HEK293T (cell line): ENCODE measurements around the gene PIK3R5.

ENCODE experiments used
- ARNT ChIP-seq: fragments of 450-650 bp; IDR thresholded peaks from 2 replicates; pipeline ENCODE4 v1.6.1; 2017; ENCODE audit warnings: mild to moderate bottlenecking
- CTBP1 ChIP-seq: fragments of 450-650 bp; IDR thresholded peaks from 2 replicates; pipeline ENCODE4 v1.6.1; 2016; ENCODE audit warnings: borderline replicate concordance
- FOXA1 ChIP-seq: fragments of 450-650 bp; IDR thresholded peaks from 2 replicates; pipeline ENCODE4 v1.6.1; 2016; ENCODE audit warnings: mild to moderate bottlenecking
- FOXK2 ChIP-seq: fragments of 450-650 bp; IDR thresholded peaks from 2 replicates; pipeline ENCODE4 v1.6.1; 2016; ENCODE audit warnings: mild to moderate bottlenecking
- FOXM1 ChIP-seq: fragments of 450-650 bp; IDR thresholded peaks from 2 replicates; pipeline ENCODE4 v1.6.1; 2017; ENCODE audit warnings: mild to moderate bottlenecking, borderline replicate concordance
- LEF1 ChIP-seq: fragments of 450-650 bp; IDR thresholded peaks from 2 replicates; pipeline ENCODE4 v1.6.1; 2017; ENCODE audit warnings: mild to moderate bottlenecking, borderline replicate concordance
- NFRKB ChIP-seq: fragments of 450-650 bp; IDR thresholded peaks from 2 replicates; pipeline ENCODE4 v1.6.1; 2016; ENCODE audit warnings: mild to moderate bottlenecking, moderate library complexity
- SP1 ChIP-seq: fragments of 450-650 bp; IDR thresholded peaks from 2 replicates; pipeline ENCODE4 v1.6.1; 2017
- SUZ12 ChIP-seq: fragments of 450-650 bp; IDR thresholded peaks from 2 replicates; pipeline ENCODE4 v1.6.1; 2016; ENCODE audit warnings: mild to moderate bottlenecking
- TARDBP ChIP-seq: fragments of 450-650 bp; IDR thresholded peaks from 2 replicates; pipeline ENCODE4 v1.6.1; 2016
- ZNF384 ChIP-seq: fragments of 450-650 bp; IDR thresholded peaks from 2 replicates; pipeline ENCODE4 v1.6.1; 2016

DNA sequence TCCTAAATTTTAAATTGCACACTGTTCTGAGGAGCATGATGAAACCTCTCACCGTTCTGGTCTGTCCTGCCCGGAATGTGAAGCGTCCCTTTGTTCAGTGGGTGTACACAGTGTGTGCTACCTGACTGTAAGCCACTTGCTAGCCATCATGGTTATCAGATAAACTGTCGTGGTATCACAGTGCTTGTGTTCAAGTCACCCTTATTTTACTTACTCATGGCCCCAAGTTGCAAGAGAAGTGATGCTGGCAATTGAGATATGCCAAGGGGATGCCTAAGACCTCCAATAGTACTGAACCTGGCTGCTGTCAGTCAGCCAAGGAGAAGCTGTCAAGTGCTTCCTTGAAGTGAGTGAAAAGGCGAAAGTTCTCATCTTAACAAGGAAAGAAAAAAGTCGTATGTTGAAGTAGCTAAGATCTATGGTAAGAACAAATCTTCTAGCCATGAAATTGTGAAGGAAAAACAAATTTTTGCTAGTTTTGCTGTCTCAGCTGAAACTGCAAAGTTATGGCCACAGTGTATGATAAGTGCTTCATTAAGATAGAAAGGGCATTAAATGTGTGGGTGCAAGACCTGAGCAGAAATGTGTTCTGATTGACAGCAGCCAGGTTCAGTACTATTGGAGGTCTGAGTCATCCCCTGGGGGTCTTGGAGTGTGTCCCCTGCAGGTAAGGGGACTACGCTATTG is 103.9 kb downstream of the PIK3R5 start:
- no peak for TF ChIP-seq NFRKB
- no peak for TF ChIP-seq ZNF384
- TF ChIP-seq SUZ12: no peak
- no peak for TF ChIP-seq FOXK2
- TF ChIP-seq ARNT: no peak
- no peak for TF ChIP-seq LEF1
- TF ChIP-seq SP1: no peak
- TF ChIP-seq TARDBP: no peak
- TF ChIP-seq FOXM1: no peak
- no peak for TF ChIP-seq CTBP1
- no peak for TF ChIP-seq FOXA1
